HG02763 (cell line): ENCODE data around the gene H2AZ2.
A peak's percentile ranks its signal among the peaks of the same experiment; 100 is the strongest.
"Not testable (repeated sequence)": the region's sequence is repeated elsewhere in the genome, so short reads cannot be mapped to it uniquely, and the experiment has no call there.

ENCODE experiments used
- ATAC-seq: cut with Tn5 transposase; IDR thresholded peaks from one replicate; pipeline ENCODE4 v1.9.1; 2021; ENCODE audit warnings: mild to moderate bottlenecking, moderate library complexity; ENCODE audit not compliant: unreplicated experiment

The H2AZ2 gene

DNA sequence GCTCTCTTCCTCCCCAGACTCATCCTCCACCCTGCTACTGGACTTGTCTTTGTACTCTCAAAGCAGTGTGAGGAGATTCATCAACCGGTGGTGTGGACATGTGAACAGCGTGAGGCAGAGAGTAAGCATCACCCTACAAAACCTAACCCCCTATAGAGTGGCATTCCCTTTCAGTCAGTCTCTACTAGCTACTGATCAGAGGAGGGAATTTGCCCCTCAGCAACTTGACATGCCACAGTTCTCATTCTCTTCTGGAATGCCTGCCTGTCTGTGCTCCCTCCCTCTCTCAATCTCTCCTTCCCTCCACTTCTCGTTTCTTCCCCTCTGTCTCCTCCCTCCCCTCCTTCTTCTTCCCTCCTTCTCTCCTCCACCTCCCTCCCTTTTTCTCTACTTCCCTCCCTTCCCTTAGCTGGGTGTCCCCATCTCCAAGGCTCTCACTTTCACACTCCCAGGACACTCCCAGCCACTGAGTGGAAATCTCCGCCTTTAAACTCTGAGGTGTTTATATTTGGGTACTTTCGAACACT, 24.6 kb downstream of the H2AZ2 start:
- no peak for ATAC-seq

DNA sequence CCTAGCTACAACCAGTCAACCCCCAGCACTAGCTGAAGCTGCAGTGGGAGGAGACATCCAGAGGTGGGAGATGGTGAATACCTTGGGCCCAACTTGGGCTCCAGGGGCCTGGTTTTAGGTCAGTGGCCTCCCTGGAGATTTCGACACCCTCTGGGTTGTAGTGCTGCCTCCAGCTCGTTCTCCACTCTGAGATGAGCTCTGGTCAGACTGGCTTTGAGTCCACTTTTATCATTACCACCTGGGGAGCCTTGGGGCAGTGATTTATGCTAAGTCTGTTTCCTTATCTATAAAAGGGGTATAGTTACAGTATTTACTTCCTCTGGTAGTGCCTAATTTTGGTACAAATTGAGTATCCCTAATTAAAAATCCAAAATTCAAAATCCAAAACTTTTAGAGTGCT, 28.6 kb downstream of the H2AZ2 start:
- no peak for ATAC-seq

DNA sequence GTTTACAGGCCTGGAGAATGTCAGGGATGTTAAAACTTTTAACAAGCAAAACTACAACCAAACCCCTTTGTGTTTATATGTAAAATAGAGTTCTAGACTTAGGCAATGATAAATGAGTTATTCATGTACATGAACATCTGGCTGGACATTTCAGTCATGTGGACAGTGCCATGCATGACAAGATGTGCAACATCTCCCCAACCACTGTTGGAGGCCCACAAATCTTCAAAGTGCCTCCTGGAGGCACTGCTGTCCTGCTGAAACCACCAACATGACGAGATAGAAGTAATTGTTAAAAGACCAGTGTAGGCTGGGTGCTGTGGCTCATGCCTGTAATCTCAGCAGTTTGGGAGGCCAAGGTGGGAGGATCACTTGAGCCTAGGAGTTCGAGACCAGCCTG, 33.0 kb downstream of the H2AZ2 start:
- ATAC-seq: no peak

DNA sequence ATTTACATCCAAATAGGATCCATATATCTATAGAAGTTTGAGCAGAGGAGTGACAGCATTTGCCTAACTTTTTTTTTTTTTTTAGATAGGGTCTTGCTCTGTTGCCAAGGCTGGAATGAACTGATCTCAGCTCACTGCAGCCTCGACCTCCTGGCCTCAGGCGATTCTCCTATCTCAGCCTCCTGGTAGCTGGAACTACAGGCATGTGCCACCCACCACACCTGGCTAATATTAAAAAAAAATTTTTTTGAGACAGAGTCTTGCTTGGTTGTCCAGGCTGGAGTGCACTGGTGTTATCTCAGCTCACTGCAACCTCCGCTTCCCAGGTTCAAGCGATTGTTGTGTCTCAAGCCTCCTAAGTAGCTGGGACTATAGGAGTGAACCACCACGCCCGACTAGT, 36.3 kb downstream of the H2AZ2 start:
- no peak for ATAC-seq

DNA sequence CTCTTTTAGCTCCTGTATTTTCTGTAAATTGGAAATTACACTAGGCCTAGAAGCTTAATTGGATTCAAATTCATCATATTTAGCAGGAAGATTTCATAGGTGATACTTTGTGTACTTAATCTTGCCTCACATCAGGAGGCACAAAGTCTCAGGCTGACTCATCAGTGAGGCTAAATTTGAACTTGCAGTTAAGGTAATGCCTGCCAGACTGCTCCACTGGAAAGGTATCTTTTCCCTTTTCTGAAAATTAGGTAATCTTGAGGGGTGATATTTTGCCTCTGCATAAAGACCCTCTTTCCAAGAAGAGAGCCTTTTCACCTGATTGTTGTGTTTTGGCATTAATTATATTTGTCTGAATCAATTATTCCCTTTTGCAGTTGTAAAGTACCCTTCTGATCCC, 36.8 kb downstream of the H2AZ2 start:
- no peak for ATAC-seq

DNA sequence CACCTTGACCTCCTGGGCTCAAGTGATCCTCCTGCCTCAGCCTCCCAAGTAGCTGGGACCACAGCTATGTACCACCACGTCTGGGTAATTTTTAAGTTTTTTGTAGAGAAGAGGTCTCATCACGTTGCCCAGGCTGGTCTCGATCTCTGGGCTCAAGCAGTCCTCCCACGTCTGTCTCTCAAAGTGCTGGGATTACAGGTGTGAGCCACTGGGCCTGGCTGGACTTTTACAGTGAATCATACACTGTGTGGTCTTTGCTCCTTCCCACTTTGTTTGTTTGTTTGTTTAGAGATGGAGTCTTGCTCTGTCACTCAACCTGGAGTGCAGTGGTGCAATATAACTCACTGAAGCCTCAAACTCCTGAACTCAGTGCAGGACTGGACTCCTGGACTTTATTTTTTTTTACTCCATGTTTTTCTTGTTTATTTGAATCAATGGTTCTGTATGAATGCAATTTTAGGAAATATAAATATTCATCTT, 38.9 kb downstream of the H2AZ2 start:
- no peak for ATAC-seq

DNA sequence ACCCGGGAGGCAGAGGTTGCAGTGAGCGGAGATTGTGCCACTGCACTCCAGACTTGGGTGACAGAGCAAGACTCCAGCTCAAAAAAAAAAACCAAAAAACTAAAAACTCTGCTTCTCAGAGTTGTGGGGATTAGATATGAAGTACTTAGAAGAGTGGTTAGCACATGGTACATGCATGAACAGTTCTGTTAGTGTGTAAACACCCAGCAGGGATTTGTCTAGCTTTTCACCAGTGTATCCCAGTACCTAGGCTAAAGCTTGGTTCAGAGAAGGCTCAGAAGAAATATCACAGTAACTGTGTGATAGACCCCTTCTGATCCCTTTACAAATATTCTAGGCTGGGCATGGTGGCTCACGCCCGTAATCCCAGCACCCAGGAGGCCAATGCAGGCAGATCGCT, 41.9 kb downstream of the H2AZ2 start:
- ATAC-seq: no peak

DNA sequence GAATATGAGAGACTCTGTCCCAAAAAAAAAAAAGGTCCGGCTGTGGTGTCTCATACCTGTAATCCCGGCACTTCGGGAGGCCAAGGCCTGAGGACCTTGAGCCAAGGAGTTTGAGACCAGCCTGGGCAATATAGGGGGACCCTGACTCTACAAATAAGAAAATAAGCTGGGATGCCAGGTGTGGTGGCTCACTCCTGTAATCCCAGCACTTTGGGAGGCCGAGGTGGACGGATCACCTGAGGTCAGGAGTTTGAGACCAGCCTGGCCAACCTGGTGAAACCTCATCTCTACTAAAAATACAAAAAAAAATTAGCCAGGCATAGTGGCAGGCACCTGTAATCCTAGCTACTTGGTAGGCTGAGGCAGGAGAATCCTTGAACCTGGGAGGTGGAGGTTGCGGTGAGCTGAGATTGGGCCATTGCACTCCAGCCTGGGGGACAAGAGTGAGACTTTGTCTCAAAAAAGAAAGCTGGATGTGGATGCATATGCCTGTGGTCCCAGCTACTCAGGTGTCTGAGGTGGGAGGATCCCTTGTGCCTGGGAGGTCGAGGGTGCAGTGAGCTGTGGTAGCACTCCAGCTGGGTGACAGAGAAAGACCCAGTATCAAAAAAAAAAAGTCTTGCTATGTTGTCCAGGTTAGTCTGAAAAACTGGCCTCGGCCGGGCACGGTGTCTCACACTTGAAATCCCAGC, 43.9 kb downstream of the H2AZ2 start:
- ATAC-seq: not testable (repeated sequence)

DNA sequence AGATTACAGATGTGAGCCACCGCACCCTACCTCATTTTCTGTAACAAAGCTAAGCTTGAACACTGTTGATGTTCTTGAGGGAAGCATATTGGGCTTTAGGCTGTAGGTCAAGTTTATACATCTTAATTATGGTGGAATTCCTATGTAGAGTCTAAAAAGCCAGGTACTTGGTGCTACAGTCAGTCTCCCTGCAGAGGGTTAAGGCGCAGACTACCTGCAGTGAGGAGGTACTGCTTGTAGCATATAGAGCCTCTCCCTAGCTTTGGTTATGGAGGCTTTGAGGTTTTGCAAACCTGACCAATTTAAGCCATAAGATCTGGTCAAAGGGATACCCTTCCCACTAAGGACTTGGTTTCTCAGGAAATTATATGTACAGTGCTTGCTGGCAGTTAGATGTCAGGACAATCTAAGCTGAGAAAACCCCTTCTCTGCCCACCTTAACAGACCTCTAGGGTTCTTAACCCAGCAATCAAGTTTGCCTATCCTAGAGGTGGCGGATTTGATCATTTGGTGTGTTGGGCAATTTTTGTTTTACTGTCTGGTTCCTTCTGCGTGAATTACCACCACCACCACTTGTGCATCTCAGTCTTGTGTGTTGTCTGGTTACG, 45.4 kb downstream of the H2AZ2 start:
- no peak for ATAC-seq

DNA sequence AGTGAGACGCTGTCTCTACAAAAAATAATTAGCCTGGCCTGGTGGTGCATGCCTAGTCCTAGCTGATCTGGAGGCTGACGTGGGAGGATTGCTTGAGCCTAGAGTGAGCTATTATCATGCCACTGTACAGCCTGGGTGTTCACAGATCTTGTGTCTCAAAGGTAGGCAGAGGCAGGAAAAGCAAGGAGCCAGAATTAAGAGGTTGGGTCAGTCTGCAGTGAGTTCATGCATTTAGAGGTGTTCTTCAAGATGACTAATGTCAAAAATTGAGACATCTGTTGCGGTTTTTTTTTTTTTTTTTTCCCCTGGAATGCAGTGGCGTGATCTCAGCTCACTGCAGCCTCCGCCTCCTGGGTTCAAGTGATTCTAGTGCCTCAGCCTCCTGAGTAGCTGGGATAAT, 46.0 kb downstream of the H2AZ2 start:
- no peak for ATAC-seq

DNA sequence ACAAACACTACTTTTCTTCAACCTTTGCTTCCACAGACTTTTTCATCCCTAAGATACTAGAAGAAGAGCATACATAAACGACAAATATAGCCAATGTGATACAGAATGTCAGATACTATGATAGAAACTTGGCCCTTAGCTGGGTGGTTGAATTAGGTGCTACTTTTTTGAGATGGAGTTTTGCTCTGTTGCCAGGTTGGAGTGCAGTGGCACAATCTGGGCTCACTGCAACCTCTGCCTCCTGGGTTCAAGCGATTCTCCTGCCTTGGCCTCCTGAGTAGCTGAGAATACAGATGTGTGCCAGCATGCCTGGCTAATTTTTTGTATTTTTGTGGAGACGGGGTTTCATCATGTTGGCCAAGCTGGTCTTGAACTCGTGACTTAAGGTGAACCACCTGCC, 47.9 kb downstream of the H2AZ2 start:
- no peak for ATAC-seq

DNA sequence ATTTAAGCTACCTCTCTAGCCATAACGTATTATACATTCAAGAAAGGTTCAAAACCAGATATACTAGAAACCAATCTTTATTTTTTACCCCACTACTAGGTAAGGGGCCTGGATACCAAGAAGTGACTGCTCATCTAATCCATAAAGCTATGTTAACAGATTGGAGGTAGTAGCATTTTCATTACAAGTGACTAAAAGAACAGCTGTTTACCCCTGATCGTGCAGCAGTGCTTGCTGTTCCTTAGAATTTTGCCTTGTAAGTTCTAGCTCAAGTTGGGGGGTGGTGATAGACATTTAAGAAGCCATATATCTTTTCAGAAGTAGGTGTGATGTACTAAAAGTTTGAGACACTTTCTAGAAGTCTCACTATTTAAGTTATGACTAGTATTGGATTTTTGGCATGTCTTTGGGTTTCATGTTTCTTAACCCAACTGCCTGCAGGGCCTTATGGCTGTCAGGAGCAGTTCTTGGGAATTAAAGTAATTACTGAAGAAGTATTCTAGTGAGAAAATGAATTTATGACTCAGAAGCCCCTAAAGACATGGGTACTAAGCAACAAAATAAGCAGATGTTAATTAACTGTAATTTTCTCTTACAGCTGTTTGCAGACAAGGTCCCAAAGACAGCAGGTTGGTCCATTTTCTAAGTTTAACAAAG, 49.1 kb downstream of the H2AZ2 start:
- ATAC-seq: no peak

DNA sequence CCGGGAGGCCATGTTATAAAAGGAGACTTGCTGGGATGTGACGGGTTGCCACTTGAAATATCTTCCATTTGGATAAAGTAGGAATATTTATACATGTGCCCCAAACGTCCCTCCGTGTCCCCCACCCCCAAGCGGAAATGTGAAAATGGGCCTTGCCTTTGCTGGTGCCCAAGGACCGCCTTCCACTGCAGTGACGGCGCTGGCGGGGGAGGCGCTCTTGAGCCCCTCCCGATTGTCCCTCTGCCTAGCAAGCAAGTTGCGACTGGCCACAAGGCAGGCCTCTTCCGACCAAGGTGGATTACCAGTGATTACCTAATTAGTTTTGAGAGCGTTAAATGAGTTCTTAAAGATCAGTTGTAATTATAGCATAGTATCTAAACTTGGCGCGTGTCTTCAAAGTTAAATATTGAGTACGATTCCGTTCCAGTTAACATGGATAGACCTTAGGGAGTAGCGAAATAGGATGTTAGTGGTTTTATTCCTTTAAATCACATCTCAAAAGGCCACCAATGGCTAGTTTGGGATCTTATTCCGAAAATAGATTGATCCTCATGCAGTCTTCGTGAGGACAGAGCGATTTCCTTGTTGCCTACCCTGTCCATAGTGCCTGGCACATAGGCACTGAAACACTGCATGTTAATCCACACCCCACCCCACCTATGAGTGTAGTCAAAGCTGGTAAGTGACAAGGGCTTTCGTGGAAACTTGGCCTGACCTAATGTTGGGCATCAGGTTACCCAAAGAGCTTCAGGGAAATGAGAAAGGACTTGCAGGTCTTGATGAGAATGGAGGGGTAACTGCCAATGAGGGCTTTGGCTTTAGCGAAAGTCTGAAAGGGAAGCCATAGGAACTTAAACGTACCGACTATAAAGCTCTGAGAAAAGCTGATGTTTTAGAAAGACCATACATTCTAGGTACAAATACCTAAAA, 50.3 kb downstream of the H2AZ2 start:
- peak; percentile 48 for ATAC-seq

DNA sequence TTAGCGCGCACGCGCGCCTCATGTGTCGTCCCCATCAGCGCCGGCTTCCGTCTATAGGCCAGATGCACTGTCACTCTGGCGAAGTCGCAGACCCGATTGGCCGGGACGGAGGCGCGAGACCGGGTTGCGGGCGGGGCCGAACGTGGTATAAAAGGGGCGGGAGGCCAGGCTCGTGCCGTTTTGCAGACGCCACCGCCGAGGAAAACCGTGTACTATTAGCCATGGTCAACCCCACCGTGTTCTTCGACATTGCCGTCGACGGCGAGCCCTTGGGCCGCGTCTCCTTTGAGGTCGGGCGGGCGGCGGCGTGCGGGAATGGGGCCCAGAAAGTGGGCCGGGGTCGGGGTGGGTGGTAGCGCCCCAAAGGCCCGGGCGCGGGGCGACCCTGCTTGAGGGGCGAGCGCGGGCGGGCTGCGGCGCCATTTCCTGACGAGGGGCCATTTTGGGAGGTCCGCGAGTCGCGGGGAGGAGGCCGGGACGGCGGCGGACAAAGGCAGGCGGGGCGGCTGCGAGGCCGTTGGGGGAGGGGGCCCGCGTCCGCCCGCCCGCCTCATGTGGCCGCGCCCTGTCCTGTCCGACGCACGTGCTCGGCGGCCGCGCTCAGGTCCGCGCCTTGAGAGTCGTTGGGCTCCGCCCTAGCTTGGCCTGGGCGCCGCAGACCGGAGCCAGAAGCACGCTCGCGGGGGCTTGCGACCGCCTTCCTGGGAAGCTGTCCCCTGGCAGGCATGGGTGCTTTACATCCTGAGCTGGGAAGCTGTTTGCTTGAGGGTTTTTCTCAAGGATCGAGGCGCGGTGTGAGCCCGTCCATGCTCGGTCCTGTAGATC, 51.2 kb downstream of the H2AZ2 start, which contains the start of gene PPIA:
Gene PPIA, plus strand, starts transcription at position 178 of the 825 bp plus-strand sequence. Its CDS starts 44 bp downstream, at position 222.
- ATAC-seq: peak; percentile 84

DNA sequence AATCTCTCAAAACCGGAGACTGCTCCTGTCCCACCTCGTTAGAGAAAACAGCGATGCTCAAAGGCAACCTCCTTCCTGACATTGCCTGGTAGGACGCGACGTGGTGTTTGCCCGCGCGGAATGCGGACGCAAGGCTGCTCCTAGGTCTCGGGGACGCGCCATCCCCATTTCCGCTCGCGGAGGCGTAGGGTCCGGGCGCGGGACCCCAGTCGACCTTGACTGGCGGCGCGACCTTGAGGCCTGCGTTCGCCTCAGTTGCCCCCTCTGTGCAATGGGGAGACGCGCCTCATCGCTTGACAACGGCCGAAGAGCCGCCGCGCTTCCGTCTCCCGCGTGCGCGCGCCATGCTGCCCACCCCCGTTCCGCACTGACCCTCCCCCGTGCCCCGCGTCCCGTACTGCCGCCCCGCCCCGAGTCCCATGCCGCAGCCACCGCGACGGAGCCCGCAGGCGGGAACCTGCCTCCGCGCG, 51.8 kb downstream of the H2AZ2 start:
- no peak for ATAC-seq

DNA sequence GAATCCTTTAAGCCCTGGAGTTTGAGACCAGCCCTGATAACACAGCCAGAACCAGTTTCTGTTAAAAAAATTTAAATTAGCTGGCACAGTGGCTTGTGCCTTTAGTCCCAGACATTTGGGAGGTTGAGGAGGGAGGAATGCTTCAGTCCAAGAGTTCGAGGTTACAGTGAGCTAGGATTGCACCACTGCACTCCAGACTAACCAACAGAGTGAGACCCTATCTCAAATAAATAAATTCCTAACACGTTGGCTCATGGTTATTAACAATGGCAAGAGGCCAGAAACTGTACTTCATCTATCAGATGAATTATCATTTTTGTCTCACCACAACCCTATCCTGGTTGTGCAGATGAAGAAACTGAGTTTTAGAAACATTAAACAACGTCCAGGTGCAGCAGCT, 53.6 kb downstream of the H2AZ2 start:
- no peak for ATAC-seq

DNA sequence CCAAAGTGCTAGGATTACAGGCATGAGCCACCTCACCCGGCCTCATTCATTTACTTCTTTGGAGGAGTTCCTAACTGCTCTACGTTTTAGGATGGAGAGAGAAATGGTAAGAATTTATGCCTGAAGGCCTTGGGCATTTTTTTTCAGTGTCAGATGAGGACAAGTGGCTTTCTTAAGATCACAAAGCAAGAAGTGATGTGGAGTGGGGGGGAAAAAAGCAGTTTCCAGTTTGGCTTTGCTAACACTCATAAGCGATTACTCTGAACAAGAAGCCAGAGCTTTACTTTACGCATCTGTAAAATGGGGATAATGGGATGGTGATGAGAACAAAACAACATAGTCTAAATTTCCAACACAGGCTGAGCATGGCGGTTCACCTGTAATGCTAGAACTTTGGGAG, 54.0 kb downstream of the H2AZ2 start:
- no peak for ATAC-seq

DNA sequence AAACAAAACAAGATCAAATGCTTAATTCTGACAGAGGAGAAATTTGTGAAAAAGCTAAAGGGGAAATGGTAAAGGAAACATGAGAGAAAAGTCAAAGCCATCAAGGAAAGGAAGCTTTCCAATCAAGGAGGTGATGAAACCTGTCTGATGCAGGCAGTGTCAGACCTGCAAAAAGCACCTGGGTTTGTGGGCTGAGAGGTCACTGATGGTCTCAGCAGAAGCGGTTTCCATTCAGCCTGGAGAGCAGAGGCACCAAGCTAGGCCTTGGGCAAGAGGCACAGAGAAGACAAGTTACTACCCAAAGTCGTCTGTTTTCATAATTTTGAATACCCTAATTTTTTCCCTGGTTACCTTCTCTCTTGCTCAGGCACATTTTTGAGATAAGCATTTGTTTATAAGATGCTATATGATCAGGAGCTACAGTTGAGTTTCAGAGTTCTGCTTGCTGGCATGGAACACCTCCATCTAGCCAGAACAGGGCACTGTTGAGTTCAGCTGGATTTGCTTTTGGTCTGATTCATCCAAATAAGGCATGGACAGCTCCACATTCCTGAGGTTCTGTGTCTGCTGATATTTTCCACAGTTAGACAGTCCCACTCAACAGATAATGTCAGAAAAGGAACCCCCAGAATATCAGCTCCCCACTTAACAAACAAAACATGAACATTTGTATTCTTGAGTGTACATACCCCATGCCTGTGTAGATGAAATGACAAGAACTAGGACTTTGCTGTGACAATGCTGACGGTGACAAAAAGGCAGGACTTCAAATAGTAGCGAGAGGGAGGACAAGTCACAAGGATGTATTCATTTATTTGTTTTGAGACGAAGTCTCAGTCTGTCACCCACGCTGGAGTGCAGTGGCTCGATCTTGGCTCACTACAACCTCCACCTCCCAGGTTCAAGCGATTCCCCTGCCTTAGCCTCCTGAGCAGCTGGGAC, 56.3 kb downstream of the H2AZ2 start:
- ATAC-seq: no peak

DNA sequence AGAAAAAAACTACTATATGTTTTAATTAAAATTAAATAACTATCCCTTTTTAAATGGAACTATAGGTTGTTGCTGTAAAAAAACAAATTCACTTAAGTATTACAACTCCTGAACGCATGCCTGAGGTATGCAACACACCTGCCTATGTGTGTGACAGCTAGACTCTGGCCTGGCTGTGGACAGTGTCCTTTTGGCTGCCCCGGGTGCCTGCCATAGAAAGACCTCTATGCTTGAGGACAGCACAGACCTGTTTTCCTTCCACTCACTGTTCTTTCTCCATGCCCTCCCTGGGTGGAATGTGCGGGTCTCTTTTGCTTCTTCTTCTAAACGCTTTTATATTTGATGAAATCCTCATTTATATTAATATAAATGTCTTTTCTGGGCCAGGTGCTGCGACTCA, 57.9 kb downstream of the H2AZ2 start:
- no peak for ATAC-seq
